ENCODE results near the gene C6orf47.

C6orf47 gene, protein sequence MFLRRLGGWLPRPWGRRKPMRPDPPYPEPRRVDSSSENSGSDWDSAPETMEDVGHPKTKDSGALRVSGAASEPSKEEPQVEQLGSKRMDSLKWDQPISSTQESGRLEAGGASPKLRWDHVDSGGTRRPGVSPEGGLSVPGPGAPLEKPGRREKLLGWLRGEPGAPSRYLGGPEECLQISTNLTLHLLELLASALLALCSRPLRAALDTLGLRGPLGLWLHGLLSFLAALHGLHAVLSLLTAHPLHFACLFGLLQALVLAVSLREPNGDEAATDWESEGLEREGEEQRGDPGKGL

DNA sequence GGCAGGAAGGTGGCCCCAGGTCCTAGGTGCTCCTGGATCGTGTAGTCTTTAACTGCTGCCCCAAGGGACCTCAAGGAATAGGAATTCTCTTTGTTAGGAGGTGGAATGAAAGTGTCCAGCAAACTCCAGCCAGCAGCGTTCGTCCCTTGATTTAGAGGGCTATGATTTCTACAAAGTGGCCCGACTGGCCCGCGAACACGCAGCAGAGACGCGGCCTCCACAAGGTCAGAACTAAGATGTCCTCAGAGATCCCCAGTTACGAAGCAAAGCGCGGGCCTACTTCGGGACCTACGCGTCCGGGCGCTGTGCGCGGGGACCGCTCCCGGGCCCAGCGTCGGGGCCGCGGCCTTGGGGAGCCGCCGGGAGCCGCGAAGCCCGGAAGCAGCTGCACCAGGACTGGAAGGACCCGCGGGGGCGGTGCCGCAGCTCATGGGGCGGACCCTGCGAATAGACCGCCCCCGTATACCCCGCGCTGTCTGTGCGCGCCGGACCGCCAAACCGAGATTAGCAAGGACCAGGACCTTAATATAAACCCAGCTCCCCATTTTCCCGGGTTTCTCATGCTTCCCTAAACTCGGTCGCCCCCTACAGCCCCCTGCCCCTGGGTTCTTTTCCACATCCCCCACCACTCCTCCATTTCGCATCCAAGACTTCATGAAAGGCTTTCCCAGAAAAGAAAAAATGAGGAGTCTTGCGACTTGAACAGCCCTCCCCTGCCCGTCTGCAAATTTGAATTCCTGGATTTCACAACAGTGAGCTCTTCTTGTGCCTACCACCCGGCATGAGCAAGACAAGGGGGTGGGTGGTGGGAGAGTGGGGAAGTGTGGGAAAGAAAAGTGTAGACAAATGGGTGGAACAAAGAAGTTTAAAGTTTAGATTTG is at the start of gene C6orf47:
C6orf47 (minus strand) TSS at position 398 of the 881 bp plus-strand sequence. CDS start 831 bp downstream, outside the sequence.
- TF ChIP-seq GATA3 (IDR thresholded peaks at IDR 0.05; ENCODE audit: low read depth, low read length) (no peak), GATA2 (IDR thresholded peaks at IDR 0.05; ENCODE audit: low read depth, low read length) (no peak)

DNA sequence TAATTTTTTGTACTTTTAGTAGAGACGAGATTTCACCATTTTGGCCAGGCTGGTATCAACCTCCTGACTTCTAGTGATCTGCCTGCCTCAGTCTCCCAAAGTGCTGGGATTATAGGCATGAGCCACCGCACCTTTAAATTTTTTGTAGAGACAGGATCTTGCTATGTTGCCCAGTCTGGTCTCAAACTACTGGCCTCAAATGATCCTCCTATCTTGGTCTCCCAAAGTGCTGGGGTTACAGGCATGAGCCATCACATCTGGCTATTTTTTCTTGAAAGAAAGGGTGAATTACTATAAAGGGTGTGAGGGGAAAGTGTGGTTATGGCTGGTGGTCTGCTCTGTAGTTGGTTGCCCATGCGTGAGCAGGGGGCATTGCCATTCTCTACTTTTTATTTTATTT is 47.6 kb upstream of the C6orf47 start:
- TF ChIP-seq GATA2 (IDR thresholded peaks at IDR 0.05; ENCODE audit: low read depth, low read length) (no peak), GATA3 (IDR thresholded peaks at IDR 0.05; ENCODE audit: low read depth, low read length) (no peak)

DNA sequence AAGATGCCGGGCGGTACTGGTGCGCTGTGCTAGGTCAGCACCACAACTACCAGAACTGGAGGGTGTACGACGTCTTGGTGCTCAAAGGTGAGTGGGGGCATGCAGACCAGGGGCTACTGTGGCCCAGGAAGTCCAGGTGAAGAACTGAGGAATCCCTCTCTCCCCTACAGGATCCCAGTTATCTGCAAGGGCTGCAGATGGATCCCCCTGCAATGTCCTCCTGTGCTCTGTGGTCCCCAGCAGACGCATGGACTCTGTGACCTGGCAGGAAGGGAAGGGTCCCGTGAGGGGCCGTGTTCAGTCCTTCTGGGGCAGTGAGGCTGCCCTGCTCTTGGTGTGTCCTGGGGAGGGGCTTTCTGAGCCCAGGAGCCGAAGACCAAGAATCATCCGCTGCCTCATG is 47.1 kb upstream of the C6orf47 start:
- TF ChIP-seq GATA2 (IDR thresholded peaks at IDR 0.05; ENCODE audit: low read depth, low read length) (no peak), GATA3 (IDR thresholded peaks at IDR 0.05; ENCODE audit: low read depth, low read length) (no peak)

DNA sequence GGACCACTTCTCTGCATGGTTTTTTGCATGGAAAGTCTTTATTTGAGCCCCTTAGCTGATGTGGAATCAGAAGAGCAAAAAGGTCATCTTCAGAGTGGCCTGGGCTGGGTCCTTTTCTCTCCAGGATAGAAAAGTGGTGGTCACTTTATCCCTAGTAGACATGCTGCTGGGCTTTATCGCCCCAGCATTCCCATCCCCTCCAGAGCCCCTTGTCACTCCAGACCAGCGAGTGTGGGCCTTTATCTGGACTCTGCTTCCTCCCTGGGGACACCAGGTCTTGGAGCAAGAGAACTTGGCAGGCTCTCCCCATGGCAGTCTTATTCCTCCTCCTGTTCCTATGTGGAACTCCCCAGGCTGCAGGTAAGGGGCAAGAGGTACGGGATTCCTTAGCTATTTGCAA is 46.0 kb upstream of the C6orf47 start, which contains the start of gene LY6G6F:
LY6G6F (plus strand) TSS at position 268 of the 400 bp plus-strand sequence; CDS start at position 309, 41 bp downstream.
- TF ChIP-seq GATA2 (IDR thresholded peaks at IDR 0.05; ENCODE audit: low read depth, low read length) (no peak), GATA3 (IDR thresholded peaks at IDR 0.05; ENCODE audit: low read depth, low read length) (no peak)

DNA sequence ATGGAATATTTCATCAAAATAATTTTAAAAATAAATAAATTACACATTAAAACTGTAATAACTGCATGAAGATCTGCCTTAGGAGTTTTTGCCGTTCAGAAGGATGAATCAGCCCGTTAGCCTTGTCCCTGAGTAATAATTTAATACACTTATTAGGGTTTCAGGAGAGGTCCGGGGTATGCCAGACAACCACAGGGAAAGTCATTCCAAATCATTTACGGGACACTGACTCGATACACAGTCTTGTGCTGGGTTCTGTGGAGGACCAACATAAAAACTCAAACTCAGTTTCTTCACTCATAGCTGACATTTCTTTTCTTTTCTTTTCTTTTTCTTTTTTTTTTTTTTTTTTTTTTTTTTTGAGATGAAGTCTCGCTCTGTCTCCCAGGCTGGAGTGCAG is 45.4 kb upstream of the C6orf47 start:
- no peak for TF ChIP-seq GATA3 (IDR thresholded peaks at IDR 0.05; ENCODE audit: low read depth, low read length)
- TF ChIP-seq GATA2 (IDR thresholded peaks at IDR 0.05; ENCODE audit: low read depth, low read length): no peak

DNA sequence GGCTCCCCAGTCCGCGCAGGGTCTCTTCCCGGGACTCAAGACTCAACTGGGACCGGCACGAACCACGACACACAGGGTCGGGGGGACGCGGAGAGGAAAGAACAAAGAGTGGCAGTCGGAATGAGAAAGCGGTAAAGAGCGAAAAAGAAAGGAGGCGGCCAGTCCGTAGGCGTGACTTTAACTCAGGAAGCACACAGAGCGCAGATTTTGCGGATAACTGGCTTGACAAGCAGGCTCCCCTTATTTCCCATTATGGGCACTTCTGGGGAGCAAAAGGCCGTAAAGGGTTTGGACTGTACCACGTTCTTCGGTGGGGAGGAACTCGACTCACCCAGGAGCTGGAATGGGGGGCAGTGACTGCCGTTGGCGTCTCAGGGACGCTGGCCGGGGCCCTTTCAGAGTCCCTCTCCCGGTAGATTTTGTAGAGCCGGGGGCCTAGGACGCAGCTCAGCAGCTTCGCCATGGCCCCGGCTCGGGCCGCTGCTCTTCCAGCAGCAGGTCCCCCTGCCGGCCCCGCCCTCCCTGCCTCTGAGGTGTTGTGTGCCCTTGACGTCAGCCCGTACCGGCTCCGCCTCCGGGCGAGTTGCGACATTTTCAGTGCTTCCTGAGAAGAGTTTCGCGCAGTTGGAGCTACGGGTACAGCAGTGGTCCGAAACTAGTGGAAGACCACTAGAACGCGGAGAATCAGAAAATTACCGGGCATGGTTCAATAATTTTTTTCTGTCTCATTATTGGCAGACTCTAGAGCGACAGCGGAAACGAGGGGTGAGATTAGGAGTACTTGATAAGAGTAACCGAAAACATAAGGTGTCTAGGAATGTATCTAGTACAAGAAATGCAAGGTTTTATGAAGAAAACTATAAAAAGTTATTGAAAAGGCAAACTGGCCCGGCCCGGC is 42.5 kb upstream of the C6orf47 start, which contains the start of gene ABHD16A:
ABHD16A (minus strand) TSS at position 506 of the 898 bp plus-strand sequence; CDS start at position 463, 43 bp downstream.
- peak; percentile 34; the same call in 1 of the 2 replicates for TF ChIP-seq GATA2 (IDR thresholded peaks at IDR 0.05; ENCODE audit: low read depth, low read length)
- no peak for TF ChIP-seq GATA3 (IDR thresholded peaks at IDR 0.05; ENCODE audit: low read depth, low read length)

DNA sequence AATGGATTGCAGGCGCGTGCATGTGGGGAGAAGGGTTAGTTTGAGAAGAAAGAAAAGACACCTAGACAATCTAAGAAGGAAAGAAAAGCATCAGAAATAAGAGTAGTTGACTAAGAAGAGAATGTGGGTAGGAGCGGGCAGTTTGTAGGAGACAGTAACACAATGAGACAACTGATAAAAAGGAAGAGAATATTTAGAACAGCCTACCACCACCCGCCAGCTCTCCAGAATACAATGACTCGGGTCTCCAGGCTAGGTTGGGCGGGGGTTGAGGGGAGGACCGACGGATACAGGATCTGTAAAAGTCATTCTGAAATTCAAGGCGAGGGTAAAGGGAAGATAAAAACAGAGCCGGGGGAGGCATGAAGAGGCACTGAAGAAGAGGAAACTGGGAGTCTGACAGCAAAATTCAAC is 41.8 kb upstream of the C6orf47 start:
- TF ChIP-seq GATA2 (IDR thresholded peaks at IDR 0.05; ENCODE audit: low read depth, low read length) (no peak), GATA3 (IDR thresholded peaks at IDR 0.05; ENCODE audit: low read depth, low read length) (no peak)

DNA sequence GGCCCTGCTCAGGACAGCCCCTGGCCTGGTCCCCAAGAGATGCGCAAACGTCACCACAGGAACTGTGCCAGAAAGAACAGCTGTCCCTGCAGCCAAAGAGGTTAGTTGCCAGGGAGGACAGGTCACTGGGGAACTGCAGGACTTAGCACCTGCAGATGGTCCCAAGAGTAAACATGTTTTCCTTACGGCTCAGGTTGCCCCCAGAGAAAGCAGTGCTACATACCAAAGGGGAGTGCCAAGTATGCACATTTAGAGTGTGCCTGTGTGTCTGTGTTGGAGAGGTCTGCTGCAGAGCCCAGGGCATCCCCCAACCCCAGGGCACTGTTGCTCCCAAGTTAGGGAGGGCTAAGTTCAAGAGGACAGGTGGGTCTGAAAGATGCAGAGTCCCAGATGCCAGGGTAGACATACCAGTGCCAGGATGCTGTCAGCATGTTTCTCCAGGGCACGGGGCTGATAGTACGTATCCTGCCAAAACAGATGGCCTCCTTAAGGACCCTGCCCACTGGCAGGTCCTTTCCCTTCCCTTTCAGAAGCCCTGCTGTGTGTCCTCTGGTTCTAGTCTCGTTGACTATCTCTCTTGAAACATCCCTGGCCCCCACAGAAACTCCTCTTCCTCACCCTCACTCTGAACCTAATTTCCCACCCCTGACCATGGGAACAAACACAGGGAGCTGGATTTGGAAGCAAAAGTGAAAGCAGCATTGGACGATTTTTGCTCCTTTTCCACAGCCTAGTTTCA is 41.3 kb upstream of the C6orf47 start:
- TF ChIP-seq GATA3 (IDR thresholded peaks at IDR 0.05; ENCODE audit: low read depth, low read length): no peak
- TF ChIP-seq GATA2 (IDR thresholded peaks at IDR 0.05; ENCODE audit: low read depth, low read length): no peak

DNA sequence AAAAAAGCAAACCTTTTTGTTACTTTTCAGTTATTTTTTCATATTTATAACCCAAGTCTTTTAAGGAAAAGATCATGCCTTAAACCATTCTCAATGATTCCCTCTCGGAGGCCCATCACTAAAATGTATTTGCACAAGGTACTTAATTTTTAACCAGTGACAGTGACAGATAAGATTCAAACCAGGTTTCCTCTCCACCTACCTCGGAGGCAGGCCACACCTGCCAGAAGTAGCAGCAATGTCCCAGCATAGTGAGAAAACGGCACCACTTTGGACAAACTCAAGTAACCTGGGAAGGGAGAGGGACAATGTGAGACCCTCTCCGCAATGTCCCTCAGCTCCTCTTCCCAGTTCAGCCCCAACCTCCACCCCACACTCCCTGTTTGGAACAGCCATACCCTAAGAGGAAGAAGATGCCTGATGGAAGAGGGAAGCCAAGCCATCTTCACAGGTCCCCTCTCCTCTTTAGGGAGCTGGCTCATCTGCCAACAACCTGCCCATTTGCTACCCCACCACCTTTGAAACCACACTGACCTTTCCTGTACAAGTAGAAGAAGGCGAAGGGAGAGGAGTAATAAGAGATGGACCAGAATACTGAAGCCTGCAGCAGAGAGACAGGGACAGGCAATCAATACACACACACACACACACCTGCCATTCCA is 40.3 kb upstream of the C6orf47 start:
- TF ChIP-seq GATA3 (IDR thresholded peaks at IDR 0.05; ENCODE audit: low read depth, low read length) (no peak), GATA2 (IDR thresholded peaks at IDR 0.05; ENCODE audit: low read depth, low read length) (no peak)

DNA sequence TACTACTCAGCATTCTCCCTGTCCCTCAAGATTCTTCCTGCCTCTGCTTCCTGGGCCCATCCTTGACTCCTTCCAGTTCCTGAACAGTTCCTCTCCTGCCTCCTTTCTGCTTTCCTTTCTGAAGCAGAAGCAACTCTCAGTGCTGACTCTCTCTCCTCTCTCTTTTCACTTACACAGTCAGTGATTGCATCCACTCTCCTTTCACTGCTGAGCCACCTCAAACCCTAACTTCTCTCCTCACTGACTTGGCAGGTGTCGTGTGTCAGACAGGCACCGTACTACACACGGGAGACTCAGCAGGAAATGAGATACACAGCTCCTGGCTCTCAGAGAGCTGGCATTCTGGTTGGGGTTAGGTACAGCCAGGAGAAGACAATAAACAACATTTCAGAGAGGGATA is 37.0 kb upstream of the C6orf47 start:
- TF ChIP-seq GATA3 (IDR thresholded peaks at IDR 0.05; ENCODE audit: low read depth, low read length): no peak
- no peak for TF ChIP-seq GATA2 (IDR thresholded peaks at IDR 0.05; ENCODE audit: low read depth, low read length)

DNA sequence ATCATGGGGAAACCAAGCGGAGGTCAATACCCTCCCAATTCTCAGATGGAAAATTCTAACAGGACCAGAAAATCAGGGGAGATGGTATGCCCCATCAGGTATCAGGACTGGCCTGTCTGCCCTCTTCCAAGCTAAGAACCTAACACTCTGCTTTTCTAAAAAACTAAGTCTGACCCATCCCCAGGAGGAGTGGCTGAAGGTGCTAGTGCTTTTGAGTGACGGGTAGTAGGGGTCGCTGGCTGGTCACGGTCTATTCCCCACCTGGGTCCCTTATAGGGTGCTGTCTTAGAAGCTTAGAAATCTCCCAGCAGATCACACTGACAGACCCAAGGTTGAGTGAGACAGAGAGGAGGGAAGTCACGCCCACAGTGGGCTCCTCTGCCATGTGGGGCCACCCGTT is 33.0 kb upstream of the C6orf47 start:
- no peak for TF ChIP-seq GATA2 (IDR thresholded peaks at IDR 0.05; ENCODE audit: low read depth, low read length)
- TF ChIP-seq GATA3 (IDR thresholded peaks at IDR 0.05; ENCODE audit: low read depth, low read length): no peak

DNA sequence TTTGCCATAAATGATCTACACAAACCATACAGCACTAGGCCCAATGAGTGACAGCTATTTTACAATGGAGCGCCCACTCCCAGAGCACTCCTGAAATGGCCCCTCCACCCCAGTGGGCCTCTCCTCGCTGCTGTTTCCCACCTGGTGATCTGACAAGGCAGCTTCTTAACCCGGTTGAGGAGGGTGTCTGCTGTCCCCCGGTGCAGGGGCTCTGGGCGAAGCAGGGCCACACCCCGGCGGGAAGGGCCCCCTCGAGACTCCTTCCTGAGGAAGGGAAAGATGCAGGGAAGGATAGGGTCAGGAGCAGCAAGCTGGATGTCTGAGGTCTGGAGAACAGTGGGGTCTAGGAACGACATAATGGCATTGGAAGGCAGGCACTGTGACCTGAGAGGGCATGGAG is 32.3 kb upstream of the C6orf47 start:
- TF ChIP-seq GATA3 (IDR thresholded peaks at IDR 0.05; ENCODE audit: low read depth, low read length) (no peak), GATA2 (IDR thresholded peaks at IDR 0.05; ENCODE audit: low read depth, low read length) (no peak)

Data from SH-SY5Y (cell line).